Common myeloid progenitor, CD34-positive (primary cell): ENCODE results near the gene ZNF487.

Experiments used
- CTCF ChIA-PET: fragments of 350-600 bp; sonication (Branson Sonifier 250); formaldehyde crosslinking; loops from one replicate; lab custom pipeline; 2021; ENCODE audit warnings: antibody characterized with exemption; lab: Charles Lee
- POLR2A ChIA-PET: fragments of 350-600 bp; sonication (Branson Sonifier 250); formaldehyde crosslinking; loops from one replicate; lab custom pipeline; 2021; ENCODE audit warnings: antibody characterized with exemption; lab: Charles Lee
- DNase-seq, 3 donors: peaks; one replicate each; pipeline versions ENCODE4 v3.0.0 to v3.0.0-alpha.2; 2013
- H3K27ac ChIP-seq, 2 experiments: 1 replicate in 1 of 2; 2 replicates in 1 of 2; pipeline ENCODE4 v1.7.0; 2013; ENCODE audit warnings: inconsistent platforms in 2 of 2, low read length in 2 of 2, mild to moderate bottlenecking in 2 of 2, low read depth in 1 of 2, moderate library complexity in 1 of 2; ENCODE audit not compliant: severe bottlenecking in 2 of 2, insufficient read depth in 1 of 2, poor library complexity in 1 of 2
- H3K27me3 ChIP-seq, 5 experiments: replicated peaks in 2 of 5; 1 replicate in 3 of 5; 2 replicates in 2 of 5; pipeline versions ENCODE4 v1.6.1 to v1.7.0; 2013; ENCODE audit warnings: low read length in 4 of 5, mild to moderate bottlenecking in 2 of 5, moderate library complexity in 2 of 5, inconsistent platforms in 1 of 5; ENCODE audit not compliant: insufficient read depth in 5 of 5, control insufficient read depth in 4 of 5
- H3K36me3 ChIP-seq, 4 experiments: 1 replicate in 2 of 4; 2 replicates in 2 of 4; pipeline versions ENCODE4 v1.6.1 to v1.7.0; 2013; ENCODE audit warnings: low read length in 3 of 4, control low read depth in 1 of 4, mild to moderate bottlenecking in 1 of 4; ENCODE audit not compliant: control insufficient read depth in 4 of 4, insufficient read depth in 4 of 4
- H3K4me1 ChIP-seq, 4 experiments: 1 replicate in 3 of 4; 2 replicates in 1 of 4; pipeline versions ENCODE4 v1.6.1 to v1.7.1; 2013; ENCODE audit warnings: low read length in 3 of 4, mild to moderate bottlenecking in 3 of 4, control low read depth in 1 of 4, inconsistent platforms in 1 of 4, moderate library complexity in 1 of 4; ENCODE audit not compliant: control insufficient read depth in 4 of 4, insufficient read depth in 4 of 4; ENCODE audit errors: control extremely low read depth in 1 of 4
- H3K4me3 ChIP-seq, 7 experiments: 1 replicate in 4 of 7; 2 replicates in 3 of 7; pipeline versions ENCODE4 v1.5.1 to v1.7.0; 2013; ENCODE audit warnings: mild to moderate bottlenecking in 7 of 7, low read length in 6 of 7, moderate library complexity in 6 of 7, inconsistent platforms in 2 of 7, low read depth in 2 of 7, control low read depth in 1 of 7; ENCODE audit not compliant: insufficient read depth in 4 of 7, control insufficient read depth in 1 of 7; ENCODE audit errors: extremely low read depth in 1 of 7
- H3K9me3 ChIP-seq, 5 experiments: 1 replicate in 4 of 5; 2 replicates in 1 of 5; pipeline versions ENCODE4 v1.6.1 to v1.7.1; 2013; ENCODE audit warnings: low read length in 4 of 5, mild to moderate bottlenecking in 2 of 5, inconsistent platforms in 1 of 5, low read depth in 1 of 5, moderate library complexity in 1 of 5; ENCODE audit not compliant: control insufficient read depth in 4 of 5, insufficient read depth in 2 of 5; ENCODE audit errors: control extremely low read depth in 1 of 5
- WGBS: methylation state at CpG from one replicate; pipeline ENCODE4 v1.1.5; 2013; ENCODE audit not compliant: insufficient coverage; 5-methylcytosine and 5-hydroxymethylcytosine counted together

Gene ZNF487

DNA sequence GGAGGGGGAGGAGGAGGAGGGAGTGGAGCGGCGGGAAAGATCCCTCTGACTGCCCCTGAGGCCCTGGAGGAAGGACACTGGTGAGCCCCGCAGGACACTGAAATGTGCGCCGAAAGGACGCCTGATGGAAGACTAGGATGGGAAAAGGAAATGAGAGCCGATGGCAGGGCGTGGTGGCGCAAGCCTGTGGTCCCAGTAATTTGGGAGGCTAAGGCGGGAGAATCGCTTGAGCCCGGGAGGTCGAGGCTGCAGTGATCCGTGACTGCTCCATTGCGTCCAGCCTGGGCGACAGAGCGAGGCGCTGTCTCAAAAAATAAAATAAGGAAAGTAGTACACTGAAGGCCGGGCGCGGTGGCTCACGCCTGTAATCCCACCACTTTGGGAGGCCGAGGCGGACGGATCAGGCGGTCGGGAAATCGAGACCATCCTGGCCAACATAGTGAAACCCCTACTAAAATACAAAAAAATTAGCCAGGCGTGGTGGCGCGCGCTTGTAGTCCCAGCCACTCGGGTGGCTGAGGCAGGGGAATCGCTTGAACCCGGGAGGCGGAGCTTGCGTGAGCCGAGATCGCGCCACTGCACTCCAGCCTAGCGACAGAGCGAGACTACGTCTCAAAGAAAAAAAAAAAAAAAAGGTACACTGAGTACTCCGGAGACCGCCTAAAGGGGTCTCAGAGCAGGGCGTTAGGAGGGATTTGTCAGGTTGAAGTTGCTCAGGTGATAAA, 27.4 kb upstream of the ZNF487 start:
- peak overlapping the region; percentile 77 to 92 (median 80) for H3K4me3 ChIP-seq
- H3K4me1 ChIP-seq = peaks cover 7 to 43% (median 34%) of the 10 kb centered on the region in 4 experiments
- POLR2A ChIA-PET = interaction anchor here (0.7 to 3.6 kb wide), 4 partner anchors 10 to 51 kb away, joined by 3 to 32 read pairs (median 4); partner anchors contain the start of gene ZNF487
- H3K27ac ChIP-seq = peak overlapping the region; percentile 98 to 99
- H3K27me3 ChIP-seq = no peaks in the 10 kb centered on the region
- peak; percentile 36 to 78 (median 73) for DNase-seq
- CTCF ChIA-PET = interaction anchor here (0.7 to 1.0 kb wide), 2 partner anchors 25 to 206 kb away, joined by 3 read pairs; no protein-coding TSS in a partner anchor
- no peaks in the 10 kb centered on the region for H3K36me3 ChIP-seq
- WGBS = 15% methylated on average over 31 of the region's 46 CpGs
- no peaks in the 10 kb centered on the region for H3K9me3 ChIP-seq

DNA sequence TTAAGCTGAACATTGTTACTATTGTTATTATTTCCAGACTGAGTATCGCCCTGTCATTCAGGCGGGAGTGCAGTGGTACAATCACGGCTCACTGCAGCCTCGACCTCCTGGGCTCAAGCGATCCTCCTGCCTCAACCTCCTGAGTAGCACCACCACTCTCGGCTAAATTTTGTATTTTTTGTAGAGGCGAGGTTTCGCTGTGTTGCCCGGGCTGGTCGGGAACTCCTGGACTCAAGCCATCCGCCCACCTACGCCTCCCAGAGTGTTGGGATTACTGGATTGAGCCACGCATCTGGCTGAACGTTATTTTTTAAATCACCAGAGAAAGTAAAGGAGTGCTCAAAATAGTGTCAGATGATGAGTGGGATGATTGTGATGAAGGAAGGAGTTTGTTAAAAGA, 26.6 kb upstream of the ZNF487 start:
- POLR2A ChIA-PET = interaction anchor here (0.7 to 3.6 kb wide), 3 partner anchors 9 to 50 kb away, joined by 3 to 32 read pairs (median 4); no protein-coding TSS in a partner anchor
- Histone ChIP-seq H3K36me3 (no peaks in the 10 kb centered on the region), H3K27me3 (no peaks in the 10 kb centered on the region), H3K27ac (peak overlapping the region in 1 of 2 experiments; percentile 99), H3K9me3 (no peaks in the 10 kb centered on the region), H3K4me3 (peak overlapping the region in 3 of 7 experiments; percentile 80 to 92 (median 91)), H3K4me1 (peaks cover 2 to 35% (median 27%) of the 10 kb centered on the region in 4 experiments)
- no peak for DNase-seq
- CTCF ChIA-PET = interaction anchor here (1.0 kb wide), 1 partner anchor 25 kb away, joined by 3 read pairs; no protein-coding TSS in a partner anchor
- 99% methylated on average over 14 of the region's 14 CpGs for WGBS

DNA sequence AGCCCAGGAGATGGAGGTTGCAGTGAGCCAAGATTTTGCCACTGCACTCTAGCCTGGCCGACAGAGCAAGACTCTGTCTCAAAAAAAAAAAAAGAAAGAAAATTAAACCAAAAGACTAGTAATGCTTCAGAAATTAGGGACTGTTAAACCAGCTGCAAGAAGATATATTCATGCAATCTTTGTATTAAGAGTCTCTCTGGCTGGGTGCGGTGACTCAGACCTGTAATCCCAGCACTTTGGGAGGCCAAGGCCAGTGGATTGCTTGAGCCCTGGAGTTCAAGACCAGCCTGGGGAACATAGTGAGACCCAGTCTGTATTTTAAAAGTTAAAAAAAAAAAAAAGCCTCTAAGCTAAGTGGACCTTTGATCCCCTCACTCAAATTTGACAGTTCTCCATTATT, 25.4 kb upstream of the ZNF487 start:
- WGBS = 100% methylated on average over 1 of the region's 2 CpGs
- ChIA-PET CTCF (no interaction called here), POLR2A (no interaction called here)
- Histone ChIP-seq H3K9me3 (no peaks in the 10 kb centered on the region), H3K36me3 (no peaks in the 10 kb centered on the region), H3K27ac (no peak overlapping the region), H3K27me3 (no peaks in the 10 kb centered on the region), H3K4me1 (peaks cover 2 to 25% (median 16%) of the 10 kb centered on the region in 4 experiments), H3K4me3 (no peak overlapping the region)
- DNase-seq = no peak

DNA sequence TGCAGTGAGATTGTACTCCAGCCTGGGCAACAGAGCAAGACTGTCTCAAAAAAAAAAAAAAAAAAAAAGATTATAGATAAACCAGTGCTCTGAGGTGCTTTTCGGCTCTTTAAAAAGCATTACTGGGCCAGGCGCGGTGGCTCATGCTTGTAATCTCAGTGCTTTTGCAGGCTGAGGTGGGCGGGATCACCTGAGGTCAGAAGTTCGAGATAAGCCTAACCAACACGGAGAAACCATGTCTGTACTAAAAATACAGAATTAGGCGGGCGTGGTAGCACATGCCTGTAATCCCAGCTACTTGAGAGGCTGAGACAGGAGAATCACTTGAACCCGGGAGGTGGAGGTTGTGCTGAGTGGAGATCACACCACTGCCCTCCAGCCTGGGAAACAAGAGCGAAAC, 21.4 kb upstream of the ZNF487 start:
- H3K27me3 ChIP-seq = no peaks in the 10 kb centered on the region
- ChIA-PET CTCF (interaction anchor here (0.6 to 1.7 kb wide), 2 partner anchors 10 to 21 kb away, joined by 4 to 5 read pairs; no protein-coding TSS in a partner anchor), POLR2A (no interaction called here)
- no peaks in the 10 kb centered on the region for H3K36me3 ChIP-seq
- DNase-seq = peak in 1 of 3 donors; percentile 49
- H3K9me3 ChIP-seq = no peaks in the 10 kb centered on the region
- H3K4me3 ChIP-seq = no peak overlapping the region
- H3K27ac ChIP-seq = no peak overlapping the region
- 100% methylated on average over 7 of the region's 10 CpGs for WGBS
- H3K4me1 ChIP-seq = peaks cover 3 to 35% (median 26%) of the 10 kb centered on the region in 4 experiments

DNA sequence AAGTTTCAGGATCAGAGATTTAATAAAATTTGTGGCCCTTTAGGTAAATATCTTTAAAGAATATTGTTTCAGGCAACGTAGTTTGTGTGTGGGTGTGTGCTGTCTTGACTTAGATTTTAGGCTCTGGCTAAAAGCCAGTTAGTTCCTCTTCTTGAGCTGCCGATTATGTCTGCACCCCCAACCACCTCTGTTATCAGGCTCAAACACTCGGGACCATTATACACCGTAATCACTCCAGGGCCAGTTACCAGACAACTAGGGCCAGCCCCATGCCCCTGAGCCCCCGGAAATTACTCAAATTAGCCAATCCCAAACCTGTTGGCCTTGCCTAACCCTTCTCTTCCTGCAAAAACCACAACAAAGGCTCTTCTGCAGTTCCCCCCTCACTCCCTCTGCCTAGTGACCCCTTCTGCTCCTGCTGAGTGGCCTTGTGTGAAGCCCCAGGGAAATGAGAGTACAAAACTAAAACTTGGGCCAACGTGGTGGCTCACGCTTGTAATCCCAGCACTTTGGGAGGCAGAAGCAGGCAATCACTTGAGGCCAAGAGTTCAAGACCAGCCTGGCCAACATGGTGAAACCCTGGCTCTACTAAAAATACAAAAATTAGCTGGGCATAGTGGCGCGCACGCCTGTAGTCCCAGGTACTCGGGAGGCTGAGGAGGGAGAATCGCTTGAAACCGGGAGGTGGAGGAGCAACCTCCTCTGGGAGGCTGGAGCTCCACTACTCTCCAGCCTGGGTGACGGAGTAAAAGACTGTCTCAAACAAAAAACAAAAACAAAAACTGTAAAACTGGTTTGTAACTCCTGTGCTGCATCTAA, 18.8 kb upstream of the ZNF487 start:
- peak; percentile 99 to 100 (median 100) for DNase-seq
- Histone ChIP-seq H3K27me3 (no peaks in the 10 kb centered on the region), H3K36me3 (no peaks in the 10 kb centered on the region), H3K27ac (peak overlapping the region; percentile 54 to 80), H3K4me3 (peak overlapping the region in 4 of 7 experiments; percentile 11 to 33 (median 22)), H3K4me1 (peaks cover 3 to 47% (median 35%) of the 10 kb centered on the region in 4 experiments), H3K9me3 (no peaks in the 10 kb centered on the region)
- 0% methylated on average over 5 of the region's 14 CpGs for WGBS
- CTCF ChIA-PET = interaction anchor here (0.9 to 4.9 kb wide), 6 partner anchors 10 to 28 kb away, joined by 3 to 33 read pairs (median 6); partner anchors contain the start of gene ZNF487
- POLR2A ChIA-PET = interaction anchor here (0.6 to 4.3 kb wide), 3 partner anchors 10 to 27 kb away, joined by 3 to 32 read pairs (median 4); partner anchors contain the start of gene HNRNPF

DNA sequence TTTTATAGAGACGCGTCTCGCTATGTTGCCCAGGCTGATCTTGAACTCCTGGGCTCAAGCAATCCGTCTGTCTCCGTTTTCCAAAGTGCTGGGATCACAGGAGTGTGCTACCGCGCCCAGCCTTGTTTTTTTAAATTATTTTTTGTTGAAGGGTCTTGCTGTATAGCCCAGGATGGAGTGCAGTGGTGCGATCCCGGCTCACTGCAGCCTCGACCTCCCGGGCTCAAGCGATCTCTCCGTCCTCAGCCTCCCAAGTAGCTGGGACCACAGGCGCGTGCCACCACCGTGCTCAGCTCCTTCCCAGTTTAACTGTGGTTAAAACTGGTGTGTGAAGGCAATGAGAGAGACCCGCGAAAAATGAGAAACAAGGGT, 16.9 kb upstream of the ZNF487 start:
- ChIA-PET CTCF (interaction anchor here (0.7 to 4.9 kb wide), 7 partner anchors 13 to 33 kb away, joined by 3 to 33 read pairs (median 4); partner anchors contain the start of gene ZNF487), POLR2A (interaction anchor here (0.6 to 4.3 kb wide), 4 partner anchors 12 to 175 kb away, joined by 3 to 32 read pairs (median 4); partner anchors contain the start of gene HNRNPF)
- no peaks in the 10 kb centered on the region for H3K36me3 ChIP-seq
- peak overlapping the region in 6 of 7 experiments; percentile 9 to 74 (median 66) for H3K4me3 ChIP-seq
- WGBS = 52% methylated on average over 14 of the region's 18 CpGs
- no peaks in the 10 kb centered on the region for H3K27me3 ChIP-seq
- no peak for DNase-seq
- peaks cover 3 to 47% (median 35%) of the 10 kb centered on the region in 4 experiments for H3K4me1 ChIP-seq
- peak overlapping the region; percentile 78 to 89 for H3K27ac ChIP-seq
- H3K9me3 ChIP-seq = no peaks in the 10 kb centered on the region
